ENCODE data around the gene BRD3.
"Not testable (repeated sequence)": the region's sequence is repeated elsewhere in the genome, so short reads cannot be mapped to it uniquely, and the experiment has no call there.

The BRD3 gene

GRCh38 chr9:134067904-134068743 is at the start of gene BRD3:
Gene BRD3, minus strand, starts transcription at chr9:134068026. Its CDS starts 14,549 bp downstream, at chr9:134053477.
- peak; percentile 83 for DNase-seq (ENCODE audit: low read depth)
- peak within 1 kb of the TSS; percentile 77 for H3K4me3 ChIP-seq (ENCODE audit: control insufficient read depth, low read depth, low read length)
- TF ChIP-seq CTCF (conservative IDR thresholded peaks at IDR 0.05; ENCODE audit: control insufficient read depth, insufficient read depth, low read depth, low read length): no peak

GRCh38 chr9:134112561-134112960 is 44.7 kb upstream of the BRD3 start:
- no peak for DNase-seq (ENCODE audit: low read depth)
- no peak for TF ChIP-seq CTCF (conservative IDR thresholded peaks at IDR 0.05; ENCODE audit: control insufficient read depth, insufficient read depth, low read depth, low read length)
- no peak overlapping the region for H3K4me3 ChIP-seq (ENCODE audit: control insufficient read depth, low read depth, low read length)

- TF ChIP-seq CTCF (conservative IDR thresholded peaks at IDR 0.05; ENCODE audit: control insufficient read depth, insufficient read depth, low read depth, low read length): no peak
- DNase-seq (ENCODE audit: low read depth): no peak
- no peak overlapping the region for H3K4me3 ChIP-seq (ENCODE audit: control insufficient read depth, low read depth, low read length)
Observed at GRCh38 chr9:134111064-134111463, 43.2 kb upstream of the BRD3 start.

- no peak for TF ChIP-seq CTCF (conservative IDR thresholded peaks at IDR 0.05; ENCODE audit: control insufficient read depth, insufficient read depth, low read depth, low read length)
- no peak for DNase-seq (ENCODE audit: low read depth)
- H3K4me3 ChIP-seq (ENCODE audit: control insufficient read depth, low read depth, low read length): no peak overlapping the region
Observed at GRCh38 chr9:134103391-134103998, 35.7 kb upstream of the BRD3 start.

GRCh38 chr9:134101623-134102149 is 33.9 kb upstream of the BRD3 start:
- H3K4me3 ChIP-seq (ENCODE audit: control insufficient read depth, low read depth, low read length): no peak overlapping the region
- no peak for DNase-seq (ENCODE audit: low read depth)
- no peak for TF ChIP-seq CTCF (conservative IDR thresholded peaks at IDR 0.05; ENCODE audit: control insufficient read depth, insufficient read depth, low read depth, low read length)

- not testable (repeated sequence) for H3K4me3 ChIP-seq (ENCODE audit: control insufficient read depth, low read depth, low read length); DNase-seq (ENCODE audit: low read depth)
Observed at GRCh38 chr9:134101133-134101532, 33.3 kb upstream of the BRD3 start.

GRCh38 chr9:134100040-134100439 is 32.2 kb upstream of the BRD3 start:
- DNase-seq (ENCODE audit: low read depth): no peak
- no peak overlapping the region for H3K4me3 ChIP-seq (ENCODE audit: control insufficient read depth, low read depth, low read length)
- no peak for TF ChIP-seq CTCF (conservative IDR thresholded peaks at IDR 0.05; ENCODE audit: control insufficient read depth, insufficient read depth, low read depth, low read length)

All from fibroblast of mammary gland (primary cell).